HG03442 (cell line): ENCODE results near the gene THBS4.

Source experiments
- ATAC-seq: cut with Tn5 transposase; IDR thresholded peaks from one replicate; pipeline ENCODE4 v1.9.1; 2021; ENCODE audit warnings: mild to moderate bottlenecking, moderate library complexity; ENCODE audit not compliant: unreplicated experiment

Gene THBS4

GRCh38 chr5:80034962-80035821, at the start of gene THBS4:
TSS of gene THBS4 (plus strand) at chr5:80035348. CDS start at chr5:80035538, 190 bp downstream.
- ATAC-seq, result no peak

GRCh38 chr5:79986260-79986659, 48.9 kb upstream of the THBS4 start:
- no peak for ATAC-seq

DNA sequence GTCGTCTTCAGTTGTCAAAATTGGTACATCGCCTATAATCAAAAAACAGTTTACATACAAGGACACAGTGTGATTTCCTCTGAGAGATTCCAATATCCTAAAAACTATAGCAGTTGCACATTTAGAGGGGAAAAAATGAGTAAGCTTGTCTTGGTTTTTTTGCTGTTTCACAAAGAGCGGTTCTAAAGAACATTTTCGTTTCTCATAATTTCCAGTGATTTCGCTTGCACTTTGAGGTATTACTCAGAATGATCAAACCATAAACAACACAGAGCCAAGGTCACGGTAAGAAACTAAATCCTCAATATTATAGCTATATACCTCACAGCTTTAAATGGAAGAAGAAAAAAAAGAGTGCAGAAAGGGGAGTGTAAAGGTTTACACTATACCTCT, 44.9 kb upstream of the THBS4 start:
- peak; percentile 60 for ATAC-seq

- peak; percentile 83 for ATAC-seq
Measured at GRCh38 chr5:79990598-79991507, 44.3 kb upstream of the THBS4 start, which contains the start of gene MTX3. TSS of gene MTX3 (minus strand) at chr5:79991262. CDS start at chr5:79991238, 24 bp downstream.

- ATAC-seq, result no peak
Measured at GRCh38 chr5:79992891-79993657, 42.1 kb upstream of the THBS4 start.

DNA sequence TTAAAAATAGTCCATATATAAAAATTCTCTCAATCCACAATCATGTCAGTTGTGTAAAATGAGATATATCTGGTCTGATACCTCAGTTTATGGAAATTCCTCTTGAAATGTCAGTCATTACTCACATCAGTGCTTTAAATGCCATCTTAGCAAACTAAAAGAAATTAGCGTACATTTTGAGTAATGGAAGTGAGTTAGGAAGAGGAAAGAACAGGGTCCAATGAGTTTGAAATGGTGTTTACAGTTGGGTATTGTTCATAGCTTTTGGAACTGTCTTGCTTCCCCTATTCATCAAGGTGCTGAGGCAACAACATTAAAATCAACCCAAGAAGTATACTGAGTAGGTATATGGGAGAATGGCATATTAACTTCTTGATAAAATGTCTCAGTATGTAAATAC, 35.4 kb upstream of the THBS4 start:
- ATAC-seq, result no peak

GRCh38 chr5:80002677-80003076, 32.5 kb upstream of the THBS4 start:
- ATAC-seq, result no peak

GRCh38 chr5:80008995-80009765, 26.0 kb upstream of the THBS4 start:
- no peak for ATAC-seq

- ATAC-seq, result no peak
Measured at GRCh38 chr5:80010754-80011392, 24.3 kb upstream of the THBS4 start.

GRCh38 chr5:80025069-80025468, 10.1 kb upstream of the THBS4 start:
- ATAC-seq, result no peak

GRCh38 chr5:80026841-80027240, 8.3 kb upstream of the THBS4 start:
- no peak for ATAC-seq

DNA sequence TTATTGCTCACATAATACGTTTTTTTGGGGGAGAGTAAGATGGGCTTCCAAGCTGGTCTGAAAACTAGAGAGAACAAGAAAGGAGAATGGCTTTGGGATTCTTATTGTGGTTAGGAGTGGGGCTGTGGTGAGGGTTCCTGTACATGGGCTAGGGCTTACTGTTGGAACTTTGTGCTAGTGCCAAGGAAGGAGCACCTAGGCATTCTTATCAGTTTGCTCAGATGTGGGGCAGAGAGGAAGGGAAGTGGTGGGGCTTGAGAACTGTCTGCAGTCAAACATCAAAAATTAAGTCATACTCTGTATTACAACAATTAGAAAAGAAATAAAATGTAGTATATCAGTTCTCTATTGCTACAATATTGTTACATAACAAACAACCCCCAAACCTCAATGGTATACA, 4.0 kb upstream of the THBS4 start:
- ATAC-seq, result no peak

GRCh38 chr5:80033513-80033912, 1.6 kb upstream of the THBS4 start:
- no peak for ATAC-seq

GRCh38 chr5:80034559-80034958, 589 bp upstream of the THBS4 start:
- ATAC-seq, result no peak

GRCh38 chr5:80035839-80036238, 691 bp downstream of the THBS4 start:
- ATAC-seq, result no peak

DNA sequence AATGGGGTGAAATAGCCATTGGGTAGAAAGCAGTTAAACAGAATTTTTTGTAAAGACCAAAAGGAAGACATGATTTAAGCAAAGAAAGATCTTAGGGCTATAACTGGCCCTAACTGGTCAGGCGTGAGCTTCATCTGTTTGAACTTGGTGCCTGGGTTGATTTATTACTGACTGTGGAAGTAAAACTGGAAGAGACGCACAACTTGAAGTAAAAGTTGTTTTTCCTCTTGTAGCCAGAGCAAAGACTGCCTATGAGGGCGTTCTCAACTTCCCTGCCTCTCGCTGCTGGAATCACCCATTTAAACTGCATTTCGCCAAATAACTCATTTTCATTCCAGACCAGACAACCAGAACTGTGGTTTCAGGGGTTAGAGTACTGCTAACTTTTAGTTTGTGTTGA, 1.5 kb downstream of the THBS4 start:
- ATAC-seq, result no peak

DNA sequence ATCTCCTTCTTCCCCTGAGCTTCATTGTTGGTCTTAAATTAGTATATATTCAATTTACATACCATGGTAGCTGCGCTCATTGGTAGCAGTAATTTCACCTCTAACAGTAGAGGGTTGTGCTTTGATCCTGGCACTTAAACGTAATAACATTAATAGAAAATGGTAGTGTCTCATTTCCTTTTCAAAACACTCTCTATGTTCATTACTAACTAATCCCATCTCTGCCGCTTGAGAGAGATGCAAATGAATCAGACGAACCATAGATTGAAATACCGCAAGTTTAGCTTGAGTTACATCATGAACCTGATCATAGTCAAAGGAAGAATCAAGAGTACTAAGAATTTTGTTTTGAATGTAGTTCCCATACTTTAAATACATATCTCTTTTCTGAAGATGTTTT, 2.2 kb downstream of the THBS4 start:
- no peak for ATAC-seq

DNA sequence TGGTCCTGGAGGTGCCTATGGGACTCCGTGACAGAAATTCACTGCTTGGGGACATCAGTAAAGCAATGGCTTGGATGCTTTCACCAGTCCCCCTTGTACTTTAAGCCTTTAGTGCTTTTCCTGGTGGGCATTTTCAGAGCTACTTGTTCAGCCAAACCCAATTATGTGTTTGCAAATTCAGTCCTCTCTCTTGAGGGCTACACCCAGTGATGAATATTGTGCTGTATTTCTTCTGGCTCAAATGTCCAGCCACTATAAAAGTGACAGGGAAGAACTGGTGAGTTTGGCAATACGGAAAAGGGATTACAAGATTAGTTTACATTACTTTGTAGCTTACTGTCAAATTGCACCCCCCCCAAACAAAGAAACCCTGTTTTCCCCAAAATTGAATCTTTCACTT, 4.5 kb downstream of the THBS4 start:
- ATAC-seq, result no peak

DNA sequence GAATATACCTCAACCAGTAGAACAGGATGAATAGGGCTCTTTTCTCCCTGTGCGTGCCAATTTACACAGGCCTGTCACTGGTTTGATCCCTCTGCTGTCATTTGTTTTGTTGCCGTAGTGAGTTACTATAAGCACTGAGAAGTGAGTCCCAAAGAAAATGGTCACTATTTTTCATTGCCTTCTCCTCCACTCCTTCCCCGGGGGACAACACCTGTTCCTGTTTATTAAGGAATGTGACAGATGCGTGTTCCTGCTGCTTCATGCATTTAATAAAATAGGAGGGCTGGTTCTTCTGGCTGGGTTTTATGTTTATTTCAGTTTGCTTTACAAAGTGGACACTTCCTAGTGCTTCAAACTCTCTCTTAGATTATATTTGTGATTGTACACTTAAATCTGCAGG, 6.4 kb downstream of the THBS4 start:
- ATAC-seq, result no peak

GRCh38 chr5:80042330-80042729, 7.2 kb downstream of the THBS4 start:
- ATAC-seq, result no peak
